Breast epithelium (tissue), 4 donors: ENCODE measurements around the gene KLHDC8B. TPM values are rescaled to one million over a fixed set of nuclear protein-coding genes. Genes with fewer than 3 reads are reported as not detected.
A peak's percentile ranks its signal among the peaks of the same experiment; 100 is the strongest.

Experiments
- DNase-seq, 2 donors: peaks; one replicate each; pipeline ENCODE4 v3.0.0-alpha.2; 2019; ENCODE audit warnings: low spot score in 2 of 2
- H3K27ac ChIP-seq, 2 donors: fragments of 200-600 bp; sonication (generic) in 1 of 2; one replicate each; pipeline ENCODE4 v1.5.1; 2016 to 2019; ENCODE audit warnings: mild to moderate bottlenecking in 1 of 2
- H3K27me3 ChIP-seq, 2 donors: fragments of 200-600 bp; sonication (generic) in 1 of 2; one replicate each; pipeline versions ENCODE4 v1.5.1 to v1.6.0; 2017 to 2019; ENCODE audit warnings: control low read depth in 1 of 2, mild to moderate bottlenecking in 1 of 2
- H3K36me3 ChIP-seq: fragments of 200-600 bp; one replicate; pipeline ENCODE4 v1.5.1; 2019
- H3K4me1 ChIP-seq, 2 donors: fragments of 200-600 bp; sonication (generic); one replicate each; pipeline ENCODE4 v1.5.1; 2016 to 2019; ENCODE audit warnings: control low read depth in 1 of 2
- H3K4me3 ChIP-seq, 3 donors: fragments of 200-600 bp; sonication (generic); 1 replicate in 2 of 3; 2 replicates in 1 of 3; pipeline ENCODE4 v1.5.1; 2016 to 2019; ENCODE audit warnings: mild to moderate bottlenecking in 3 of 3, moderate library complexity in 2 of 3
- H3K9me3 ChIP-seq, 2 donors: fragments of 200-600 bp; sonication (generic) in 1 of 2; one replicate each; pipeline ENCODE4 v1.5.1; 2016 to 2019; ENCODE audit warnings: control low read depth in 1 of 2
- CTCF ChIP-seq, 3 donors: fragments of 450-650 bp; IDR thresholded peaks; one replicate each; pipeline ENCODE4 v1.5.1; 2016 to 2017; ENCODE audit warnings: antibody characterized with exemption in 3 of 3, mild to moderate bottlenecking in 3 of 3, moderate library complexity in 3 of 3
- POLR2A ChIP-seq: fragments of 450-650 bp; IDR thresholded peaks from one replicate; pipeline ENCODE4 v1.6.1; 2016; ENCODE audit warnings: antibody characterized with exemption, mild to moderate bottlenecking, moderate library complexity
- POLR2AphosphoS5 ChIP-seq, 3 donors: sonication (generic); formaldehyde crosslinking; IDR thresholded peaks; one replicate each; pipeline ENCODE4 v1.6.1; 2017; ENCODE audit warnings: antibody characterized with exemption in 3 of 3
- intact Hi-C: fragments of 100-400 bp; cut with DNase I; formaldehyde crosslinking; loops from one replicate; pipeline ENCODE4 v1.15.1; 2023; ENCODE audit warnings: low total_unique reads
- total RNA-seq, 3 donors: library from RNA; depleted of rRNA; stranded (reverse); fragments of >200 nt; gene quantifications; one replicate each; pipeline ENCODE4 v1.1.0, GENCODE V29; 2016

Gene KLHDC8B
- total RNA-seq, 3 donors from 2014 or later: 38.7 to 106 (median 46.2) TPM

- H3K27ac ChIP-seq: no peak overlapping the region
- H3K9me3 ChIP-seq: no peaks in the 10 kb centered on the region
- TF ChIP-seq POLR2A: no peak
- TF ChIP-seq POLR2AphosphoS5 (IDR thresholded peaks at IDR 0.05): no peak
- no peak for TF ChIP-seq CTCF (IDR thresholded peaks at IDR 0.05)
- peaks cover 12% of the 10 kb centered on the region for H3K36me3 ChIP-seq
- intact Hi-C loops: no loop called here
- DNase-seq: no peak
- no peak overlapping the region for H3K4me3 ChIP-seq
- H3K4me1 ChIP-seq: peaks cover 7% of the 10 kb centered on the region in 2 donors
- H3K27me3 ChIP-seq: no peaks in the 10 kb centered on the region
These were observed 47.2 kb upstream of the KLHDC8B start for GRCh38 chr3:49124203-49124602.

GRCh38 chr3:49124991-49125670 is 46.3 kb upstream of the KLHDC8B start:
- DNase-seq: no peak
- Histone ChIP-seq H3K36me3 (peaks cover 12% of the 10 kb centered on the region), H3K4me1 (no peaks in the 10 kb centered on the region), H3K27me3 (no peaks in the 10 kb centered on the region), H3K9me3 (no peaks in the 10 kb centered on the region), H3K27ac (no peak overlapping the region), H3K4me3 (no peak overlapping the region)
- no peak for TF ChIP-seq CTCF (IDR thresholded peaks at IDR 0.05)
- no peak for TF ChIP-seq POLR2A
- TF ChIP-seq POLR2AphosphoS5 (IDR thresholded peaks at IDR 0.05): no peak
- intact Hi-C loops: no loop called here

GRCh38 chr3:49131040-49131439 is 40.4 kb upstream of the KLHDC8B start:
- H3K36me3 ChIP-seq: no peaks in the 10 kb centered on the region

GRCh38 chr3:49131576-49131975 is 39.8 kb upstream of the KLHDC8B start:
- Histone ChIP-seq H3K36me3 (no peaks in the 10 kb centered on the region), H3K4me1 (peaks cover 5 to 10% of the 10 kb centered on the region in 2 donors), H3K27ac (peak overlapping the region; percentile 91 to 95), H3K27me3 (no peaks in the 10 kb centered on the region), H3K9me3 (no peaks in the 10 kb centered on the region), H3K4me3 (peak overlapping the region; percentile 67 to 89 (median 73))
- intact Hi-C loops: no loop called here
- DNase-seq: no peak
- TF ChIP-seq POLR2AphosphoS5 (IDR thresholded peaks at IDR 0.05): no peak
- TF ChIP-seq CTCF (IDR thresholded peaks at IDR 0.05): no peak
- TF ChIP-seq POLR2A: no peak

More at GRCh38 chr3:49131040-49131439, 40.4 kb upstream of the KLHDC8B start:
- Histone ChIP-seq H3K27ac (peak overlapping the region in 1 of 2 donors; percentile 95), H3K9me3 (no peaks in the 10 kb centered on the region), H3K4me3 (peak overlapping the region in 2 of 3 donors; percentile 73 to 89), H3K4me1 (peaks cover 5 to 10% of the 10 kb centered on the region in 2 donors), H3K27me3 (no peaks in the 10 kb centered on the region)
- intact Hi-C loops: no loop called here
- TF ChIP-seq POLR2A (no peak), POLR2AphosphoS5 (IDR thresholded peaks at IDR 0.05) (no peak), CTCF (IDR thresholded peaks at IDR 0.05) (no peak)
- DNase-seq: no peak

GRCh38 chr3:49132073-49132436 is 39.3 kb upstream of the KLHDC8B start:
- Histone ChIP-seq H3K4me3 (peak overlapping the region; percentile 67 to 89 (median 73)), H3K27ac (peak overlapping the region; percentile 91 to 95), H3K9me3 (no peaks in the 10 kb centered on the region), H3K4me1 (peaks cover 5 to 10% of the 10 kb centered on the region in 2 donors), H3K27me3 (no peaks in the 10 kb centered on the region), H3K36me3 (no peaks in the 10 kb centered on the region)
- DNase-seq: no peak
- TF ChIP-seq CTCF (IDR thresholded peaks at IDR 0.05): no peak
- no peak for TF ChIP-seq POLR2A
- no peak for TF ChIP-seq POLR2AphosphoS5 (IDR thresholded peaks at IDR 0.05)
- intact Hi-C loops: no loop called here
